GM18517 (cell line): ENCODE measurements around the gene ADAM17.
A peak's percentile ranks its signal among the peaks of the same experiment; 100 is the strongest.
"Not testable (repeated sequence)": the region's sequence is repeated elsewhere in the genome, so short reads cannot be mapped to it uniquely, and the experiment has no call there.

ENCODE experiments used
- ATAC-seq: cut with Tn5 transposase; IDR thresholded peaks from one replicate; pipeline ENCODE4 v1.9.1; 2021; ENCODE audit warnings: mild to moderate bottlenecking, moderate library complexity; ENCODE audit not compliant: unreplicated experiment

Gene ADAM17

DNA sequence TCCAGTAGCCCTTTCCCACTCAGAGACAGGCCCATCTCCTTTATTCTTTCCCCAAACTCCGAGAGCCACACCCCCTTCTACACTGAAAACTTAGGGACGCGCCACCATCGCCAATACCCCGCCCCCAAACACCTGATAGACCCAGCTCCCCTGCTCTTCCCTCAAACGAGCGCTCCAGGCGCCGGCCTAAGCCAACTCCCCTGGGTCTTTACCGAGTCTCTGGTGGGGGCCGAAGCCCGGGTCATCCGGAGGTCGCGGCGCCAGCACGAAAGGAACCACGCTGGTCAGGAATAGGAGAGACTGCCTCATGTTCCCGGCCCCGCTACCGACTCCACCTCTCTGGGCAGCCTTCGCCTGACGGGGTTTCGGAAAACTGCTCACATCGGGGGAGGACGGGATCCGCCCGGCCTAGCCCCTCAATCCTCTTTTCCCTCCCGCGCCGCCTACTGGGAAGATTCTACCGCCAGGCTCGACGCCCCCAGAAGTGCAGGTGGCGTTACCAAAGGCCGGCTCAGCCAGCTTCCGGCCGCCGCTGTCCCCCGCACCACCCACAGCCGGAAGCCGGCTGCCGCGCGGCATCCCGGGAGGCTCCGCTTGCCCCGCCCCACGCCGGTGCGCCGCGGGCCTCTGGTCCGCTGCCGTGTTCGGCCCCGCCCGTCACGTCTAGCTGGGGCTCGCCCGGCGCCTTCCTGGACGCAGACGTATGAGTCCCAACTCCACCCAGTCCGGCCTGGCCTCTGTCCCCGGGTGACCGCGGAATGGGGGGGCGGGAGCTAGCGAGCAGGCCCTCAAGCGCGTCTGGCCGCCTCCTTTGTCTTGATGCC lies at the start of gene ADAM17:
TSS of gene ADAM17 (minus strand) at position 534 of the 824 bp plus-strand sequence. CDS start at position 309, 225 bp downstream.
- peak; percentile 84 for ATAC-seq

DNA sequence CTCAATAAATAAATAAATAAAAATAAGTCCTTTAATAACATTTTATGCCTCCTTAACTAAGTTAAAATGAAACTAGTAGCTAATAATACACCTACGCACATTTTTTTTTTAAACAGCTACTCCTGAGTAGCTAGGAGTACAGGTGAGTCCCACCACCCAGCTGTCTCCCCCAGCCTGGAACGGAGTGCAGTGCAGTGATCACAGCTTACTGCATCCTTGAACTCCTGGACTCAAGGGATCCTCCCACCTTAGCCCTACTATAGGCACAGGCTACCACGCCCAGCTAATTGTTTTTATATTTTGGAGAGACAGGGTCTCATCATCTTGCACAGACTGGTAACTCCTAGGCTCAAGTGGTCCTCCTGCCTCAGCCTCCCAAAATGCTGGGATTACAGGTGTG lies 46.8 kb upstream of the ADAM17 start:
- ATAC-seq = no peak

DNA sequence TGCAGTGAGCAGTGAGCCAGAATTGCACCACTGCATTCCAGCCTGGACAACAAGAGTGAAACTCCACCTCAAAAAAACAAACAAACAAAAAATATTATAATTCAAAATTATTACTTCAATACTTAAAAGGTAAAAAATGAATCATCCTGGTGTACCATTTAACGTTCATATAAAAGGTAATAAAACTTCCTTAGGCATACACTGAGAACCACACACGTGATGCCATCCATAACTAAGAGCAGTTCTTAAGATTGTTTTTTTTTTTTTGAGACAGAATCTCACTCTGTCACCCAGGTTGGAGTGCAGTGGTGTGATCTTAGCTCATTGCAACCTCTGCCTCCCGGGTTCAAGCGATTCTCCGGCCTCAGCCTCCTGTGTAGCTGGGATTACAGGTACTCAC lies 45.8 kb upstream of the ADAM17 start:
- ATAC-seq = no peak

DNA sequence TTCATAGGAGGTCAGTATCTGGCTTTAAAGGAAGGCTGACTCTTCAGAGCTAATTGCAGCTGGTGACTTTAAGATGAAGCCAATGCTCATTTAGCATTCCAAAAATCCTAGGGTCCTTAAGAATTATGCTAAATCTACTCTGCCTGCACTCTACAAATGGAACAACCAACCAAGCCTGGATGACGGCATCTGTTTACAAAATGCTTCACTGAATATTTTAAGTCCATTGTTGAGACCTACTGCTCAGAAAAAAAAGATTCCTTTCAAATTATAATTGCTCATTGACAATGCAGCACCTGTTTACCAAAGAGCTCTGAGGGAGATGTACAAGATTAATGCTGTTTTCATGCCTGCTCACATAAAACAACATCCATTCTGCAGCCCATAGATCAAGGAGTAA lies 43.8 kb upstream of the ADAM17 start:
- no peak for ATAC-seq

DNA sequence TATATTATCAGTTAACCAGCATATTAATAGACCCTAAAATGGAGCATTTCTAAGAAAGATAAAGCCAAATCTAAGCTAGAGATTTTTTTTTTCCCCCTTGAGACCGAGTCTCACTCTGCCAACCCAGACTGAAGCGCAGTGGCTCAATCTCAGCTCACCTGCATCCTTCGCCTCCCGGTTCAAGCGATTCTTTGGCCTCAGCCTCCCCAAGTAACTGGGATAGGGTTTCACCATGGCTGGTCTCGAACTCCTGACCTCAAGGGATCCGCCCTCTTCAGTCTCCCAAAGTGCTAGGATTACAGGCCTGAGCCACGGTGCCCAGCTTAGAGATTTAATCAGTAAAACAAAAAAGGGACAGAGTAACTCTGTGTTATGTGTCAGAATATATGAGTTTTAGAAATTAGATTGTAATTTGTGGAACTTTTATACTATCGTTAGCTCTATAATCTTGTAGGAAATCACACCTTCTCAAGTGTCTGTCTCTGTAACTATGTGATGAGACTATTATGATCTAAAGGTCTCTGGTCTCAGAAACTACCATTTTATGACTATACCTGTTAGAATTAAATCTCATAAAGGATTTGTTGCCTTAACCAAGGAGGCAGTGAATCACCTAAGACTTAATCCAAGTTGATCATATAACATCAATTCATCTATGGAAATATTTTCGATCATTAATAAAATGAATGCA lies 41.1 kb upstream of the ADAM17 start:
- no peak for ATAC-seq

DNA sequence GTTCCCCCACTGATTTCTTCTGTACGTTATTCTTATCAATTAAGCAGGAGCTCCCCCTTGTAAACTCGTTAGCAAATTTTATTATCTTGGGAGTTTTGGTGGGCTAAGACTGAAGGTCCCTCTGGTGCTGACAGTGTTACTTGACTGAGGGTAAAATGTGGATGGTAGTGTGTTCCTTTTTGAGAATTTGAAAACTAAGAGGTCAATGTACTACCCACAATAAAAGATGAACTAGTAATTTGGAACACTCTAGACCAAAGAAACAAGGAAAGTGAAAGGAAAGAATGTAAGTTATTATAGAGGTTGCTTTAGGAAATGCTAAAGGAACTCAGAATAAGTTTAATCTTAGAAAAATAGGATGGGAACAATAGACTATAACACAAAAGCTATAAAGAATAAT lies 40.1 kb upstream of the ADAM17 start:
- ATAC-seq = no peak

DNA sequence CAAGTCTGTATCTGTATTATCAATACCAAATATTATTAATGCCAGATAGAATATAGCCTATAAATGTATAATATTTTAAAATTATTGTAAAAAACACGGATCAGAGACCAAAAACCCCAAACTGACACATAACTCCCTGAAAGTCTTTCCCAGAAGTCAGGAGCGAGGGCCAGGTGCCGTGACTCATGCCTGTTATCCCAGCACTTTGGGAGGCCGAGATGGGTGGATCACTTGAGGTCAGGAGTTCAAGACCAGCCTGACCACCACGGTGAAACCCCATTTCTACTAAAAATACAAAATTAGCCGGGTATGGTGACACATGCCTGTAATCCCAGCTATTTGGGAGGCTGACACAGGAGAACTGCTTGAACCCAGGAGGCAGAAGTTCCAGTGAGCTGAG lies 39.6 kb upstream of the ADAM17 start:
- not testable (repeated sequence) for ATAC-seq

DNA sequence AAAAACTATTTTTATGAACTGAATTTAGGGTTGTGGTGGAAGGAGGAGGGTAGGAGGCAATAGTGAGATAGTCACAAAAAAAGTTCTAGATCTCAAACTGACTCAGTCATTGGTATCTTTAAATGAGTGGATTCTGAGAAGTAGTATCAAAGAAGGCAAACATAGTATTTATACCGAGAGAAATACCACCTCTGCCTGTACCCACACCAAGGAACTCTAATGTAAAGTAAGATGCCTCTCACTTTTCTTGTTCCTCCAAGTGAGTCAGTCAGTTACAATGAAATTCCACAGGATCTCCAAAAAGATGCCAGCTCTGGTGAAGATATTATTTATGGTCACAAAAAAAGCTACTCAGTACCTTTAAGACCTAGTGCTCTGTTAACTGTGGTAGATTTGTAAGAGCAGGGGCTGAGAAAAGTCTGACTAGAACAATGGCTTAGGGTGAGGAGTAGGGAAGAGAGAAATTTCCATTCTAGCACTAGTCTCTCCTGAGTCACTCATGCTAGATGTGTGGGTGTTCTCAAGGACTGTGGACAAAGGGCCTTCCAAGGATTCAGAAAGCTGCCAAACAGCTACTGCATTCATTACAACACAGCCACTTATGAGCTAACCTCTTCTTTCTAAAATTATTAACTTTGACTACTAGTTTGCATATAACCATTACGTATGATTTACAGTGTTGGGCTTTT lies 38.9 kb upstream of the ADAM17 start:
- ATAC-seq = no peak

DNA sequence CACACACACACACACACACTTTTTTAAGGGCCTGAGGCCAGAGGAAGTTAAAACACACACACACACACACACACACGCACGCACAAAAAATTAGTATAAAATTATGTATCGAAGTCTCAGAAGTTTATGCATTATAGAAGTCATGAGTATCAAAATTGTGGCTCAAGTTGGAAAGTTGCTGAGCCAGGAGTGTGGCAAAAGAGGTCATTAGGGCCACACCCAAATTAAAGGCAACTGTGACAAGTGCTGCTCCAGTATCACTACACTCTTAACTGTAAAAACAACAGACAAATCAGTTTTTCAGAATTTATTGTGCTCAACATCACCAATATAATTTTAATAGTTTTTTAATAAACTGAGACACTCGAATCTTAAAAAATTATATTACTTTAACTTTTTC lies 38.3 kb upstream of the ADAM17 start:
- no peak for ATAC-seq

DNA sequence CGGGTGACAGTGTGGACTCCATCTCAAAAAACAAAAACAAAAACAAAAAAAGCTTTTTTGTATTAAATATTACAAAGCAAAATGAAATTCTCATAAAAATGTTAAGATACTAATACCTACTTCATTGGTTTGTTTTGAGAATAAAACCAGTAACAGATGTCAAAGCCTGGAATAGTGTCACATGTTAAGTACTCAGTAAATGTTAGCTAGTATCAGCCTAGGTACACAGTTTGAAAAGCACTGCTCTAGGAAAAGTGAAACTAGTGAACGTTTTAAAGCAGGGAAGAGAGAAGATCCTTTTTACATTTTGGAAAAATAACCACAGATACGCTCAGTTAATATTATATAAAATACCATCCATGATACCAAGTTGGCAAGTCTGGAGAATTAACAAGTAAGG lies 37.1 kb upstream of the ADAM17 start:
- no peak for ATAC-seq

DNA sequence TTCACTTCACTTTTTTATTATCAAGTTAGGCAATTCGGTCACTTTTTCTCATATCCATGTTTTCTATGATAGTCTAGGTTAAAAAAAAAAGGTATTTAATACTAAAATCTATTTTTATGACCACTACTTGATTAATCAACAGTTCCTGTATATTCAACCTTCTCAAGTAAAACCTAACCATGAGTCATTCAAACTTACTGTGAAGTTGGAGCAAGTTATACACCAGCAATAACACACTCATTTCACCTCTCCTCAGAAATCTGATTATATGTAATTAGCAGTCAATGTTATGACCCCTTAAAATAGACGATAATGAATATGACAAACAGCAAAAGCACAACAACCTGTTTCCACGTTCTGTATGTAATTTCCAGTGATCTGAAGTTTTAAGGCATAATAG lies 35.0 kb upstream of the ADAM17 start:
- ATAC-seq = no peak

DNA sequence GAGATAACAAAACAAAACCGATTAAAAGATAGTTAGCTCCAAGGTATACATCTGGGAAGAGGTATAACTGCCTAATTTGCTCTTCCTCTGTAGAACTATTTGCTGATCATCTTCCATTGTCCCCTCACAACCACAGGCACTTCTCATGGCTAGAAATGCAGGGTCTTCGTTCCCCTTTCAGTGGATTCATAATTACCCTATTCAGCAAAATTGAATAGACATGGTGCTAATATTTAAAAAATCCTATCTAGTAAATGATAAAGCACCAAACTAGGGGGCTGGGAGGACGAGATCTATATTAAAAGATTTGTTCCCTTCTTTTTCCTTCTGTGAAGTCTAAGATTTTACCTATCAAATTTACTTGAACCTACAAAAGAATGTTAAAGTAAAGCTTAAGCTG lies 30.8 kb upstream of the ADAM17 start:
- ATAC-seq = no peak

DNA sequence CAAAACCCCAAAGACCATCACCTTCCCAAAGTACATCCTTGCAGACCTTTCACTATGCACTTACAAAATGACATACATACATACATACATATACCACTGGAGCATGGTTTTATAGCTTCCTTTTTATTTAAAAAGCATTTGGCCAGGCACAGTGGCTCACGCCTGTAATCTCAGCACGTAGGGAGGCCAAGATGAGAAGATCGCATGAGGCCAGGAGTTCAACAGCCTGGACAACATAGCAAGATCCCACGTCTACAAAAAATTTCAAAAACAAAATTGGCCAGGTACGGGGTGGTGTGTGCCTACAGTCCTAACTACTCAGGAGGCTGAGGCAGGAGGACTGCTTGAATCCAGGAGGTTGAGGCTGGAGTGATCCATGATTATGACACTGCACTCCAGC lies 29.9 kb upstream of the ADAM17 start:
- ATAC-seq = no peak

DNA sequence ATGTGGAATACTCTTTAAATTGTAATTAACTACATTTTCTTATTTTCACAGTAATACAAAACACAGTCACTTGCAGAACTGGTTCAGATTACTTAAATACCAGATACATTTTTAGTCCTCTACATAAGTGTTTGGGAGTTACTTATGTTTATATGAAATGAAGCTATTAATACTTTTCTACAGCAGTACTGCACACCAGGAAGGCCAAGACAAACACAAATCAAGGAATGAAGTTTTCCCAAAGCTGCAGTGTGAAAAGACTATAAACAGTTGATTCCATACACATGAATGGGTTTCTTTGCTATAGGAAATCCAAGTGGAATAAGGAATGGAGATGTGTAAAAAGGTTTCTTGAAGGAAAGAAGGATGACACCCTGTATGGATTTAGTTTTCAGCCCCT lies 29.3 kb upstream of the ADAM17 start:
- not testable (repeated sequence) for ATAC-seq

DNA sequence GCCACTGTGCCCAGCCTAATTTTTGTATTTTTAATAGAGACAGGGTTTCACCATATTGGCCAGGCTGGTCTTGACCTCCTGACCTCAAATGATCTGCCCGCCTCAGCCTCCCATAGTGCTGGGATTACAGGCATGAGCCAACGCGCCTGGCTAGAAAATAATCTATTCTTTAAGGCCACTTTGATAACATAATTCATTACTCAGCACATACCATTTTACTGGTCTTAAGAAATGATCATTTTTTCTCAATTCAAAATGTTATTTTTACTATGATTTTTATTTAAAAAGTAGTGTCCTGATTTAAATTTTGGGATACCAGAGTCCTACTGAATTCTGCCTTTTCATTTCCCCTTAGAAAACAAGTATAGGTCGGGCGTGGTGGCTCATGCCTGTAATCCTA lies 27.0 kb upstream of the ADAM17 start:
- no peak for ATAC-seq

DNA sequence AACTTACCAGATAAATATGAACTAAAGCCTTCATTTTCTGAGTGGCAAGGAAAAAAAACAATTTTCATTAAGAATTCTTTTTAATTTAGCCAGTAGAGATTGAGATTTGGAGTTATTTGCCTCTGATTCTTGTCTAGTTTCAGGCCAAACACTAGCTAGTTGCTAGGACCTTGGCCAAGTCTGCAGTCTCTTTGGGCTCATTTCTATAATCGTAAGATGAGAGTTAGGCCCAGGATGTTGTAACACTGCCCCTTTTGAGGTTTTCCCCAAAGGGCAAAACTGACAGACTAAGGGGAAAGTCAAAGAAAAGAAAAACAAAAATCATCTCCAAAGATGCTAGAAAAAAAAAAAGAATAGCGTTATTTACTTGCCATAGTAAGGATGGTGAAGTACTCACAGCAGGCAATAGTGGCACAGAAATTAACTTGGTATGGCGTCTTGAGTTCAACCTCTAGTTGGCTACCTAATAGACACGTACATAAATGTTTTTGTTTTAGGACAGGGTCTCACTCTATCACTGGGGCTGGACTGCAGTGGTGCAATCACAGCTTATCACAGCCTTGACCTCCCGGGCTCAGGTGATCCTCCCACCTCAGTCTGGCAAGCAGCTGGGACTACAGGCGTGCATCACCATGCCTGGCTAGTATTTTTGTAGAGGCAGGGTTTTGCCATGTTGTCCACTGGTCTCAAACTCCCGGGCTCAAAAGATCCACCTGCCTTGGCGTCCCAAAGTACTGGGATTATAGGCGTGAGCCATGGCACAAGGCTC lies 23.0 kb upstream of the ADAM17 start:
- ATAC-seq = no peak

DNA sequence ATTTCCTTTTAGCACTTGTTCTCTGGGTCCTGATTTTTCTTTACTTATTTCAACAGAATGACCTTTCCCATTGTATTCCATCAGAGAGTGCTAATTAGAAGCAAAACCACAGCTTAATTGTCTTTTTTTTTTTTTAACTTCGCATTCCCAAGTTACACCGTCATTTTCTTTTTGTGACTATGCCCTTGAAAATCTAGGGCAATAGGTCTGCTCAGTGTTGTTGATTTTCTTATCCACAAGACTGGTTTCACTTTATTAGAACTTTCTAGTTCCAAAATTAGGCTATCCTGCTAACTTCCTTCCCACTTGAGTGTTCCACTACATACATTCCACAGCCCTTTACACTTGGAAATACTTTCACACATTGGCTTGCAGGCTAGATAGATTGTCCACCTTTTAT lies 18.7 kb upstream of the ADAM17 start:
- ATAC-seq = no peak

DNA sequence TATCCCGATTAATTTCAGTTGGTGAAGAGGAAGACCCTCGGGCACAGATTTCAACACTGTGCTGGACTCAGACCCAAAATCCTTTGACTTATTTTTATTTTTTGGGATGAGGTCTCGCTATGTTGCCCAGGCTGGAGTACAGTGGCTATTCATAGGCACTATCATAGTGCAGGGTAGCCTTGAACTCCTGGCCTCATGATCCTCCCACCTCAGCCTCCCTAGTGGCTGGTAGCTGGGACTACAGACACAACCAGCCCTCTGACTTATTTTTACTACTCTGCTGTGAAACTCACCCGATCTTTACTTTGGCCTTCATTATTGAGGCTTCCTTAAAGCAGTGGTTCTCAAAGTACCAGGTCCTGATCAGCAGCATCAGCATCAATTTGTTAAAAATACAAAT lies 18.2 kb upstream of the ADAM17 start:
- no peak for ATAC-seq

DNA sequence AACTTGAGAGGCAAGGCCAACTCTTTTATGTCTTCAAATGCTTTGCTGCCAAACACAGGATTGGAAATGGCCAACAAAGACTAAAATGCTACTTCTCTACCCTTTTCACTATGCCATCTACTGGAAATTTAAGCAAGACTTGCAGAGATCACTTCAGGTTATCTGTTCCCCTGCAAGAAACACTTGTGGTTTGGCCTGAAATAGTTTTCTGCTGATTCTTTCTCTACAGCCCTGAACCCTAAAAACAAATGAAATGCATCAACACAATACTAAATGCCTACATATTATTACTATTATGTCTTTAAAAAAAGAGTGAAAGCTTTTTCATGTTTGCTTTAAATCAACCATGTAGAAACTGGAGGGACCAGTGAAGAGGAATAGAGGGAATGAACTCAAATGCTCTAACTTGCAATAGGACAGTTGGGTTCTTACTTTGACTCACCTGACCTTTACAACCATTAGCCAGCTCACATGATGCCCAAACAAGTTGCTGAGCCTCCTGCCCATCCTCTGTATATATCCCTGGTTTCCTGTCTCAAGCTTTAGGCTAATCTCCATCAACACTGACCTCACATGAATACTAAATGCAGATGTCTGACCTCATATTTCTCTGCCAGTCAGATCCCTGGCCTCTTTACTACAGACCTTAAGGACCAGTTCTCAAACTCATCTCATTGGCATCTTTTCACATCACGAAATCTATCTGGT lies 17.5 kb upstream of the ADAM17 start:
- no peak for ATAC-seq
